Epithelial cell of esophagus (primary cell): ENCODE results near the gene SPIN1.
A peak's percentile ranks its signal among the peaks of the same experiment; 100 is the strongest.
"Not testable (repeated sequence)": the region's sequence is repeated elsewhere in the genome, so short reads cannot be mapped to it uniquely, and the experiment has no call there.

Experiments used
- DNase-seq: peaks from one replicate; pipeline ENCODE4 v3.0.0; 2010; ENCODE audit warnings: low read depth
- H3K4me3 ChIP-seq: 2 replicates; pipeline ENCODE4 v1.5.1; 2011; ENCODE audit warnings: mild to moderate bottlenecking, low read length, control low read depth
- TF ChIP-seq, protein P1 (sequence below): IDR thresholded peaks from 2 replicates; pipeline ENCODE4 v1.5.1; 2011; ENCODE audit warnings: low read depth, mild to moderate bottlenecking, low read length, control low read depth, inconsistent platforms; ENCODE audit not compliant: insufficient read depth; ENCODE audit errors: missing control alignments

SPIN1 gene

GRCh38 chr9:88378317-88378716 is 9.9 kb upstream of the SPIN1 start:
- TF ChIP-seq, protein P1, sequence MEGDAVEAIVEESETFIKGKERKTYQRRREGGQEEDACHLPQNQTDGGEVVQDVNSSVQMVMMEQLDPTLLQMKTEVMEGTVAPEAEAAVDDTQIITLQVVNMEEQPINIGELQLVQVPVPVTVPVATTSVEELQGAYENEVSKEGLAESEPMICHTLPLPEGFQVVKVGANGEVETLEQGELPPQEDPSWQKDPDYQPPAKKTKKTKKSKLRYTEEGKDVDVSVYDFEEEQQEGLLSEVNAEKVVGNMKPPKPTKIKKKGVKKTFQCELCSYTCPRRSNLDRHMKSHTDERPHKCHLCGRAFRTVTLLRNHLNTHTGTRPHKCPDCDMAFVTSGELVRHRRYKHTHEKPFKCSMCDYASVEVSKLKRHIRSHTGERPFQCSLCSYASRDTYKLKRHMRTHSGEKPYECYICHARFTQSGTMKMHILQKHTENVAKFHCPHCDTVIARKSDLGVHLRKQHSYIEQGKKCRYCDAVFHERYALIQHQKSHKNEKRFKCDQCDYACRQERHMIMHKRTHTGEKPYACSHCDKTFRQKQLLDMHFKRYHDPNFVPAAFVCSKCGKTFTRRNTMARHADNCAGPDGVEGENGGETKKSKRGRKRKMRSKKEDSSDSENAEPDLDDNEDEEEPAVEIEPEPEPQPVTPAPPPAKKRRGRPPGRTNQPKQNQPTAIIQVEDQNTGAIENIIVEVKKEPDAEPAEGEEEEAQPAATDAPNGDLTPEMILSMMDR: no peak
- H3K4me3 ChIP-seq: no peak overlapping the region
- DNase-seq: no peak

GRCh38 chr9:88379352-88379751 is 8.9 kb upstream of the SPIN1 start:
- TF ChIP-seq, protein P1: no peak
- no peak for DNase-seq
- H3K4me3 ChIP-seq: no peak overlapping the region

DNA sequence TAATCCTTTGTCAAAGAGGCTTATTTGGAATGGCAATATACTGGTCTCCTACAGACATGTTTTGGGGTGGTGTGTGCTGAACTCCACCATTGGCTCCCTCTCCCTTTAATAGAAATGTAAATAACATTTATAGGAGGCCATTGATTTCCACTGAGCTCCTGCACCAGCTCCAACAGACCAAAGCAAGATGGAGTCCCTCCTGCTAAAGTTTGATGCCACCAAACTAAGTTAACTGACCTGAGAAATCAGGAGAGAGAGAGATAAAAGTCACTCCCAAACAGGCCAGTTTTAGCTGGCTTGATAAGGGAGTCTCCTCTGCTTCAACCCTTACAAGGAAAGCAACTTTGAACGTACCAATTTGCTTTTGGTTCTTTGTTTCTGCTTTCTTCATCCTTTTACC is 8.1 kb upstream of the SPIN1 start:
- TF ChIP-seq, protein P1: no peak
- no peak for DNase-seq
- no peak overlapping the region for H3K4me3 ChIP-seq

DNA sequence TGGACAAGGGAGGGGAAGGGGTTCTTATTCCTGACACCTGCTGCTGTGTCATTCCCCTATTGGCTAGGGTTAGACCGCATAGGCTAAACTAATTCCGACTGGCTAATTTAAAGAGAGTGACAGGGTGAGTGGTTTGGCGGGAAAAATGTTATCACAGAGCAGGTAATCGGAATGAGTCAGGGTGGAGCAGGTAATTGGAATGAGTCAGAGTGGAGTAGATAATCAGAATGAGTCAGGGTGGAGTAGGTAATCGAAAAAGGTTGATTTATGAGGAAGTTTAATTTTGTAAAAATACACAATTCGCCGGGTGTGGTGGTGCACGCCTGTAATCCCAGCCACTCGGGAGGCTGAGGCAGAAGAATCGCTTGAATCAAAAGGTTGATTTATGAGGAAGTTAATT is 6.9 kb upstream of the SPIN1 start:
- DNase-seq: peak; percentile 35

GRCh38 chr9:88383176-88383575 is 5.1 kb upstream of the SPIN1 start:
- TF ChIP-seq, protein P1: no peak

More for the DNA sequence above, 6.9 kb upstream of the SPIN1 start:
- H3K4me3 ChIP-seq: not testable (repeated sequence)

DNA sequence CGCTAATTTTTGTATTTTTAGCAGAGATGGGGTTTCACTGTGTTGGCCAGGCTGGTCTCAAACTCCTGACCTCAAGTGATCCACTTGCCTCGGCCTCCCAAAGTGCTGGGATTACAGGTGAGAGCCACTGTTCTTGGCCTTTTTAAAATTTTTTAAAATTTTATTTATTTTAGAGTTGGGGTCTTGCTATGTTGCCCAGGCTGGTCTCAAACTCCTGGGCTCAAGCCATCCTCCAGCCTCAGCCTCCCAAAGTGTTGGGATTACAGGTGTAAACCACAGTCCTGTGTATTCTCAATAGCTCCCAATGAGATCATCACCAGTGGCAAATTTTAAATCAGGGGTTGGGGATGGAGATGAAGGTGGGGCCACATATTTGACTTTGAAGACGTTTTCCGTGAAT is 2.1 kb upstream of the SPIN1 start:
- not testable (repeated sequence) for H3K4me3 ChIP-seq, DNase-seq

More at GRCh38 chr9:88383176-88383575, 5.1 kb upstream of the SPIN1 start:
- H3K4me3 ChIP-seq: no peak overlapping the region
- DNase-seq: no peak

DNA sequence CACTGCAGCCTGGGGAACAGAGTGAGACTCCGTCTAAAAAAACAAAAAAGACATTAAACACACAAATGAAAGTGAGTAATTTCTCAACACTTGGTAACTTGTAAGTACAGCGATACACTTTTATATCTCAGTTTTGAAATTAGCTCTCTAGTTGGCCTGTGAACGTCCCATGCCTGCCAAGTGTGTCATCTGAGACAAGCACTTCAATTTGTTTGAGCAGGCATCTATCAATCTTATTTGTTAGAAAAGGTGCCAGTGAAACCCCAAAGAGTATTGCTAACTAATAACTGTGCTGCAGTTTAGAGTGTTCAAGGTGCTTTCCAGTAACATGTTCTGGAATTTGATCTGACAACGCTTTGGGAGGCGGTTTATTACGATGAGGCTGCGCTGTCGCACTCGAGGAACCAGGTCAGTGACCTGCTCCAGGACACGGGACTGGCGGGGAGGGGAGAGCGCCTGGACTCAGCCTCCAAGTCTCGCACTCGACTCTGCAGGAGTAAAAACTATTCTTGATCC is 1.1 kb upstream of the SPIN1 start:
- peak overlapping the region; percentile 82 for H3K4me3 ChIP-seq
- DNase-seq: peak; percentile 27
- TF ChIP-seq, protein P1: no peak

GRCh38 chr9:88387552-88388202 is 567 bp upstream of the SPIN1 start:
- TF ChIP-seq, protein P1: no peak
- peak overlapping the region; percentile 82 for H3K4me3 ChIP-seq
- peak; percentile 70 for DNase-seq
